Measurements from ENCODE around the gene SUGCT.
"Not testable (repeated sequence)": the region's sequence is repeated elsewhere in the genome, so short reads cannot be mapped to it uniquely, and the experiment has no call there.

Gene SUGCT

GRCh38 chr7:40204581-40204980, 69.8 kb downstream of the SUGCT start:
- no peak for FAIRE-seq

- FAIRE-seq = no peak
Measured at GRCh38 chr7:40205992-40206391, 71.2 kb downstream of the SUGCT start.

GRCh38 chr7:40211276-40212003, 76.6 kb downstream of the SUGCT start:
- no peak for FAIRE-seq

- FAIRE-seq = no peak
Measured at GRCh38 chr7:40213291-40213690, 78.5 kb downstream of the SUGCT start.

- no peak for FAIRE-seq
Measured at GRCh38 chr7:40213856-40214255, 79.1 kb downstream of the SUGCT start.

GRCh38 chr7:40218612-40219011, 83.8 kb downstream of the SUGCT start:
- FAIRE-seq = not testable (repeated sequence)

GRCh38 chr7:40219917-40220316, 85.1 kb downstream of the SUGCT start:
- FAIRE-seq = no peak

- FAIRE-seq = no peak
Measured at GRCh38 chr7:40220421-40220911, 85.7 kb downstream of the SUGCT start.

GRCh38 chr7:40221836-40222235, 87.0 kb downstream of the SUGCT start:
- FAIRE-seq = no peak

- FAIRE-seq = no peak
Measured at GRCh38 chr7:40223451-40224127, 88.8 kb downstream of the SUGCT start.

GRCh38 chr7:40230101-40230500, 95.3 kb downstream of the SUGCT start:
- FAIRE-seq = no peak

- no peak for FAIRE-seq
Measured at GRCh38 chr7:40231796-40232195, 97.0 kb downstream of the SUGCT start.

GRCh38 chr7:40232242-40232893, 97.6 kb downstream of the SUGCT start:
- peak; percentile 81 for FAIRE-seq

- no peak for FAIRE-seq
Measured at GRCh38 chr7:40234046-40234445, 99.2 kb downstream of the SUGCT start.

- no peak for FAIRE-seq
Measured at GRCh38 chr7:40234666-40235065, 99.9 kb downstream of the SUGCT start.

GRCh38 chr7:40237731-40238130, 102.9 kb downstream of the SUGCT start:
- no peak for FAIRE-seq

- no peak for FAIRE-seq
Measured at GRCh38 chr7:40239755-40240303, 105.0 kb downstream of the SUGCT start.

- FAIRE-seq = no peak
Measured at GRCh38 chr7:40243076-40243475, 108.3 kb downstream of the SUGCT start.

GRCh38 chr7:40244226-40244625, 109.4 kb downstream of the SUGCT start:
- FAIRE-seq = no peak

GRCh38 chr7:40248681-40249080, 113.9 kb downstream of the SUGCT start:
- no peak for FAIRE-seq

- not testable (repeated sequence) for FAIRE-seq
Measured at GRCh38 chr7:40253444-40253843, 118.6 kb downstream of the SUGCT start.

- no peak for FAIRE-seq
Measured at GRCh38 chr7:40263752-40264390, 129.1 kb downstream of the SUGCT start.

GRCh38 chr7:40267583-40267982, 132.8 kb downstream of the SUGCT start:
- no peak for FAIRE-seq

All from TTC549 (cell line).